A549 (cell line): ENCODE results near the gene UNKL. TPM values are rescaled to one million over a fixed set of nuclear protein-coding genes. Genes with fewer than 3 reads are reported as not detected.
A peak's percentile ranks its signal among the peaks of the same experiment; 100 is the strongest.

Experiments used
- ATAC-seq, 2 experiments: fragments of 200-7000 bp in 1 of 2; fragments of >200 bp in 1 of 2; cut with Nextera tagmentation in 1 of 2; cut with Tn5 transposase in 1 of 2; 3 replicates each; pipeline versions ENCODE4 v1.8.0 to v1.9.1; 2018 to 2020; ENCODE audit warnings: mild to moderate bottlenecking in 1 of 2, moderate library complexity in 1 of 2
- CTCF ChIA-PET: fragments of 300-600 bp; sonication (Branson Sonifier 250); formaldehyde crosslinking; extraction: SDS; loops from one replicate; lab custom pipeline; 2021; ENCODE audit warnings: antibody characterized with exemption, inconsistent platforms; lab: Yijun Ruan, JAX
- POLR2A ChIA-PET: fragments of 350-600 bp; formaldehyde crosslinking; extraction: SDS; loops from one replicate; lab custom pipeline; 2021; ENCODE audit warnings: antibody characterized with exemption, inconsistent platforms; lab: Yijun Ruan, JAX
- DNase-seq, 2 experiments: peaks; one replicate each; pipeline versions ENCODE4 v3.0.0 to v3.0.0-alpha.2; 2011 to 2016; ENCODE audit warnings: low read depth in 1 of 2, low spot score in 1 of 2
- FAIRE-seq: peaks from 2 replicates; lab custom pipeline; 2011; peaks lifted over from hg19 to GRCh38; lab: Jason Lieb, UNC
- H3K27ac ChIP-seq, 2 experiments: fragments of >200 bp; sonication (Bioruptor Twin); formaldehyde crosslinking; 3 replicates each; pipeline ENCODE4 v1.5.1; 2016 to 2017
- H3K4me1 ChIP-seq: fragments of >200 bp; sonication (Bioruptor Twin); formaldehyde crosslinking; 3 replicates; pipeline ENCODE4 v1.6.1; 2016
- H3K4me2 ChIP-seq: fragments of >200 bp; sonication (Bioruptor Twin); formaldehyde crosslinking; 3 replicates; pipeline ENCODE4 v1.6.1; 2016
- H3K4me3 ChIP-seq: fragments of >200 bp; sonication (Bioruptor Twin); formaldehyde crosslinking; 3 replicates; pipeline ENCODE4 v1.5.1; 2016
- H3K9me3 ChIP-seq: fragments of >200 bp; sonication (Bioruptor Twin); formaldehyde crosslinking; 3 replicates; pipeline ENCODE4 v1.6.1; 2016
- BHLHE40 ChIP-seq: IDR thresholded peaks from 2 replicates; pipeline ENCODE4 v1.6.1; 2012; ENCODE audit warnings: low read depth, low read length, inconsistent platforms
- CBX2 ChIP-seq: fragments of 200-600 bp; sonication (generic); IDR thresholded peaks from 2 replicates; pipeline ENCODE4 v1.6.1; 2016; ENCODE audit warnings: low read depth, mild to moderate bottlenecking, borderline replicate concordance
- CHD4 ChIP-seq: fragments of 200-600 bp; sonication (generic); IDR thresholded peaks from 2 replicates; pipeline ENCODE4 v1.6.1; 2016; ENCODE audit warnings: antibody characterized with exemption, mild to moderate bottlenecking, borderline replicate concordance
- CTCF ChIP-seq: fragments of >200 bp; sonication (Bioruptor Twin); formaldehyde crosslinking; IDR thresholded peaks from 3 replicates; pipeline ENCODE4 v1.5.1; 2016
- E2F6 ChIP-seq: IDR thresholded peaks from 2 replicates; pipeline ENCODE4 v1.6.1; 2012; ENCODE audit warnings: low read depth, borderline replicate concordance
- HES2 ChIP-seq: fragments of >200 bp; sonication (Bioruptor Twin); formaldehyde crosslinking; IDR thresholded peaks from 2 replicates; pipeline ENCODE4 v1.6.1; 2016
- HEYL ChIP-seq: fragments of 250-450 bp; sonication (Bioruptor Pico); IDR thresholded peaks from 2 replicates; pipeline ENCODE4 v1.8.0; 2021; ENCODE audit warnings: mild to moderate bottlenecking, moderate library complexity
- HMGXB4 ChIP-seq: fragments of 250-450 bp; sonication (Bioruptor Pico); IDR thresholded peaks from 2 replicates; pipeline ENCODE4 v1.5.0; 2021; ENCODE audit warnings: mild to moderate bottlenecking, moderate library complexity, borderline replicate concordance
- HOXB13 ChIP-seq: fragments of 250-450 bp; sonication (Bioruptor Pico); IDR thresholded peaks from 2 replicates; pipeline ENCODE4 v1.5.0; 2020; ENCODE audit warnings: low read depth, mild to moderate bottlenecking, moderate library complexity
- KDM5A ChIP-seq: fragments of 200-600 bp; sonication (generic); IDR thresholded peaks from 2 replicates; pipeline ENCODE4 v1.6.1; 2016; ENCODE audit warnings: antibody characterized with exemption, mild to moderate bottlenecking
- MAX ChIP-seq: IDR thresholded peaks from 2 replicates; pipeline ENCODE4 v1.6.1; 2012
- MAZ ChIP-seq: fragments of 150-350 bp; IDR thresholded peaks from 2 replicates; pipeline ENCODE4 v1.6.1; 2014; ENCODE audit warnings: antibody characterized with exemption, low read depth, low read length, borderline replicate concordance
- PHF8 ChIP-seq: fragments of 200-600 bp; sonication (generic); IDR thresholded peaks from 2 replicates; pipeline ENCODE4 v1.6.1; 2016; ENCODE audit warnings: low read depth, mild to moderate bottlenecking, antibody characterized with exemption, moderate library complexity, borderline replicate concordance
- RAD21 ChIP-seq, 2 experiments: fragments of >200 bp in 1 of 2; sonication (Bioruptor Twin) in 1 of 2; formaldehyde crosslinking in 1 of 2; IDR thresholded peaks in 1 of 2; conservative IDR thresholded peaks in 1 of 2; 2 replicates in 1 of 2; 3 replicates in 1 of 2; pipeline ENCODE4 v1.6.1; 2012 to 2018; ENCODE audit warnings: inconsistent platforms in 1 of 2
- RFX5 ChIP-seq: fragments of 450-650 bp; IDR thresholded peaks from 2 replicates; pipeline ENCODE4 v1.7.1; 2014; ENCODE audit warnings: antibody characterized with exemption, mild to moderate bottlenecking, moderate library complexity
- SMC3 ChIP-seq: fragments of >200 bp; sonication (Bioruptor Twin); formaldehyde crosslinking; IDR thresholded peaks from 3 replicates; pipeline ENCODE4 v1.6.1; 2018; ENCODE audit warnings: inconsistent platforms
- SREBF2 ChIP-seq: fragments of 450-650 bp; IDR thresholded peaks from 2 replicates; pipeline ENCODE4 v1.6.1; 2014; ENCODE audit warnings: mild to moderate bottlenecking, moderate library complexity
- ZC3H11A ChIP-seq: fragments of 450-650 bp; IDR thresholded peaks from 2 replicates; pipeline ENCODE4 v1.6.1; 2014; ENCODE audit warnings: antibody characterized with exemption, mild to moderate bottlenecking
- ZSCAN20 ChIP-seq: fragments of 250-450 bp; sonication (Bioruptor Pico); IDR thresholded peaks from 2 replicates; pipeline ENCODE4 v1.8.0; 2022; ENCODE audit warnings: mild to moderate bottlenecking, moderate library complexity
- WGBS: methylation state at CpG from one replicate; pipeline ENCODE4 v1.1.6; 2017; ENCODE audit errors: missing lambda C conversion rate; 5-methylcytosine and 5-hydroxymethylcytosine counted together
- polyA plus RNA-seq, 4 experiments: library from polyadenylated mRNA; depleted of rRNA in 3 of 4; stranded (reverse); fragments of >200 nt; fragmentation: RNase III in 1 of 4; extraction: RNeasy Plus Mini Kit Qiagen cat#74134 plus additional on column Dnase treatment in 1 of 4; gene quantifications; 2 replicates in 3 of 4; 3 replicates in 1 of 4; pipeline ENCODE4 v1.2.3, GENCODE V29; 2011 to 2017

Gene UNKL
- polyA plus RNA-seq, 2 of the 4 experiments (the other 2 are of a cell fraction): 20.7 to 37.6 TPM

- ChIA-PET POLR2A (interaction anchor here (1.4 kb wide), 1 partner anchor 182 kb away, joined by 3 read pairs; no protein-coding TSS in a partner anchor), CTCF (interaction anchor here (0.7 to 5.6 kb wide), 11 partner anchors 8 to 337 kb away, joined by 3 to 57 read pairs (median 4); partner anchors contain the start of genes CCDC154 and UQCC4)
- peaks cover 10% of the 10 kb centered on the region; the same call in 2 of the 3 replicates for H3K4me1 ChIP-seq
- FAIRE-seq (no peak), DNase-seq (peak; percentile 57 to 82), ATAC-seq (peak; percentile 70 to 90)
- peak overlapping the region; percentile 39 for H3K4me2 ChIP-seq
- 26% methylated on average over 3 of the region's 21 CpGs for WGBS
- H3K27ac ChIP-seq: peak overlapping the region; percentile 47 to 71; a peak in 5 of 6 replicates
- no peak overlapping the region for H3K4me3 ChIP-seq
- TF ChIP-seq MAZ (0 out of 2 replicates have a peak, but pooled peaks have one; percentile 34), SMC3 (peak; percentile 41; the same call in 2 of the 3 replicates), ZC3H11A (no peak), HOXB13 (no peak), CBX2 (no peak), MAX (0 out of 2 replicates have a peak, but pooled peaks have one; percentile 43), BHLHE40 (no peak), E2F6 (no peak), HEYL (CRISPR knock-in tag) (no peak), HES2 (no peak), HMGXB4 (CRISPR knock-in tag) (no peak), SREBF2 (no peak), RAD21 (conservative IDR thresholded peaks at IDR 0.05 in 1 of 2, IDR thresholded peaks at IDR 0.05 in 1 of 2) (peak; percentile 52 to 54), KDM5A (no peak), CHD4 (no peak), ZSCAN20 (no peak), PHF8 (no peak), CTCF (peak; percentile 45; the same call in 2 of the 3 replicates), RFX5 (no peak)
- no peaks in the 10 kb centered on the region for H3K9me3 ChIP-seq
Measured at GRCh38 chr16:1428511-1428910, 14.0 kb upstream of the UNKL start.
